ENCODE data around the gene COG5. TPM values are rescaled to one million over a fixed set of nuclear protein-coding genes. Genes with fewer than 3 reads are reported as not detected.

Gene COG5
- total RNA-seq, 1 experiment from 2014 or later, result 29.1 TPM

DNA sequence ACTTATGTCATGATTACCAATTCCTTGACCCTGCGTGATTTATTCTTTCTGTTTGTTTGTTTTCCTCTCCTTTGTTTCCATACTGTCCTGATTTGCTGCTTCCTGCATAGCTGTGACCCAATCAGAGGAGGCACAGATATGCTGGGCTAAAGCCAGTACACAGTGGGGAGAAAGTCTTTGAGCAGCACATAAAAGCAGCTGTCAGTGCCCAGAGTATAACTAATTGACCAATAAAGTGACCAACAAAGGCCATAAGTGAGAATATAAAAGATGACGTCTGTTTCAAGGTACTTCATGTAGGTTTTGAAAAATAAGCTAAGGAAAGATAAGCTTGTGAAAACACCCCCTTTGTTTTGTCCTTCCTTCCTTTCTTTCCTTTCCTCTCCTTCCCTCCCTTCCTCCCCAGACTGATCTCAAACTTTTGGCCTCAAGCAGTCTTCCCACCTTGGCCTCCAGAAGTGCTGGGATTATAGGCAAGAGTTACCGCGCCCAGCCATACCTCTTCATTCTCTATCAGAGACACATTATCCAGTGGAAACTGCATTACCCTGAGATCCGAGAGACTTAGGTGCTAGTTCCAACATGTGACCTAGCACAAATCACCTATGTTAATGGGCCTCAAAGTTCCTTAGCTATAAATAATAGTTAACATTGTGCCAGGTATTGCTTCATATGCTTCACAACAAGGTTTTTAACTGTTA, 33.3 kb upstream of the COG5 start:
- ATAC-seq (no peak), DNase-seq (ENCODE audit: low read depth, low spot score) (no peak)

DNA sequence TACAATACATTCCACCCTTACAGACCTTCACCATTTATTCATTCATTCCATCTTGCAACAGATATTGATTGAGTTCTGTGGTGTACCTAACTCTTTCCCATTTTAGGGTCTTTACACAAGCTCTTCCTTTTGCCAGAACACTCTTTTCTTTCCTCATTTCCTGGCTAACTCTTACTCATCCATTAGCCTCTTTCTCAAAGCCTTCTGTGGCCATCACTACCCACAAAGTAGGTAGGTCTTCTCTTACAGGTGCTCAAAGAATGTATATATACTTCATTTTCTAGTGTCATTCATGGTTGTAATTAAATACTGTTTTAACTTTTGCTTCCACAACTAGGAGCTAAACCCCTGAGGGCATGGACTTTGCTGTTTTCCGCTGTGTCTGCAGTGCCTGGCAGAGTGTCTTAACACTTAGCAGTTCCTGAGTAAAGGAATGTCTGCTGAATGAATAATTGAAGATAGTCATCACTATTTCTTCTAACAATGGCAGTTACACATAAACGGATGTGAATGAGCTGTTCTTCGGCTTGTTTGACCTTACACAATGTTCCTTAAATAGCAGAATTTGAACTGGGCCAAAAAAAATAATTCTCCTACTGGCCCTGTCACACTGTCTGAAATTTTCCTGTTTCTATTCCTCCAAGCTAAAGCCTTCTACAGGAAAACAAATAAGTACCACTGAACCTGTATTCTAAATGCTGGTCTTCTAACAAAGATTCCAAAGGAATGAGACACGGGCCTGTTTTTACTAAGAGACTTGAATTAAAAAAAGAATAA, 31.4 kb upstream of the COG5 start:
- intact Hi-C loops (cut with micrococcal nuclease; ENCODE audit: unreplicated experiment), result loop anchor here (10.0 kb wide), 1 partner anchor 130 kb away; no protein-coding TSS in a partner anchor
- H3K4me3 ChIP-seq (ENCODE audit: low read depth in 2 of 2, low read length in 2 of 2), result no peak overlapping the region
- DNase-seq (ENCODE audit: low read depth, low spot score), result peak; percentile 77

More for the DNA sequence above, 33.3 kb upstream of the COG5 start:
- CTCF ChIA-PET, result no interaction called here
- TF ChIP-seq, protein P1, sequence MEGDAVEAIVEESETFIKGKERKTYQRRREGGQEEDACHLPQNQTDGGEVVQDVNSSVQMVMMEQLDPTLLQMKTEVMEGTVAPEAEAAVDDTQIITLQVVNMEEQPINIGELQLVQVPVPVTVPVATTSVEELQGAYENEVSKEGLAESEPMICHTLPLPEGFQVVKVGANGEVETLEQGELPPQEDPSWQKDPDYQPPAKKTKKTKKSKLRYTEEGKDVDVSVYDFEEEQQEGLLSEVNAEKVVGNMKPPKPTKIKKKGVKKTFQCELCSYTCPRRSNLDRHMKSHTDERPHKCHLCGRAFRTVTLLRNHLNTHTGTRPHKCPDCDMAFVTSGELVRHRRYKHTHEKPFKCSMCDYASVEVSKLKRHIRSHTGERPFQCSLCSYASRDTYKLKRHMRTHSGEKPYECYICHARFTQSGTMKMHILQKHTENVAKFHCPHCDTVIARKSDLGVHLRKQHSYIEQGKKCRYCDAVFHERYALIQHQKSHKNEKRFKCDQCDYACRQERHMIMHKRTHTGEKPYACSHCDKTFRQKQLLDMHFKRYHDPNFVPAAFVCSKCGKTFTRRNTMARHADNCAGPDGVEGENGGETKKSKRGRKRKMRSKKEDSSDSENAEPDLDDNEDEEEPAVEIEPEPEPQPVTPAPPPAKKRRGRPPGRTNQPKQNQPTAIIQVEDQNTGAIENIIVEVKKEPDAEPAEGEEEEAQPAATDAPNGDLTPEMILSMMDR (IDR thresholded peaks at IDR 0.05), result no peak
- TF ChIP-seq TCF7L2 (IDR thresholded peaks at IDR 0.05; ENCODE audit: low read depth, low read length) (no peak), SIN3A (IDR thresholded peaks at IDR 0.05; ENCODE audit: borderline replicate concordance, insufficient read depth, low read depth, low read length) (no peak), POLR2AphosphoS5 (IDR thresholded peaks at IDR 0.05; ENCODE audit: low read depth, low read length) (no peak)
- TF ChIP-seq, protein P2, sequence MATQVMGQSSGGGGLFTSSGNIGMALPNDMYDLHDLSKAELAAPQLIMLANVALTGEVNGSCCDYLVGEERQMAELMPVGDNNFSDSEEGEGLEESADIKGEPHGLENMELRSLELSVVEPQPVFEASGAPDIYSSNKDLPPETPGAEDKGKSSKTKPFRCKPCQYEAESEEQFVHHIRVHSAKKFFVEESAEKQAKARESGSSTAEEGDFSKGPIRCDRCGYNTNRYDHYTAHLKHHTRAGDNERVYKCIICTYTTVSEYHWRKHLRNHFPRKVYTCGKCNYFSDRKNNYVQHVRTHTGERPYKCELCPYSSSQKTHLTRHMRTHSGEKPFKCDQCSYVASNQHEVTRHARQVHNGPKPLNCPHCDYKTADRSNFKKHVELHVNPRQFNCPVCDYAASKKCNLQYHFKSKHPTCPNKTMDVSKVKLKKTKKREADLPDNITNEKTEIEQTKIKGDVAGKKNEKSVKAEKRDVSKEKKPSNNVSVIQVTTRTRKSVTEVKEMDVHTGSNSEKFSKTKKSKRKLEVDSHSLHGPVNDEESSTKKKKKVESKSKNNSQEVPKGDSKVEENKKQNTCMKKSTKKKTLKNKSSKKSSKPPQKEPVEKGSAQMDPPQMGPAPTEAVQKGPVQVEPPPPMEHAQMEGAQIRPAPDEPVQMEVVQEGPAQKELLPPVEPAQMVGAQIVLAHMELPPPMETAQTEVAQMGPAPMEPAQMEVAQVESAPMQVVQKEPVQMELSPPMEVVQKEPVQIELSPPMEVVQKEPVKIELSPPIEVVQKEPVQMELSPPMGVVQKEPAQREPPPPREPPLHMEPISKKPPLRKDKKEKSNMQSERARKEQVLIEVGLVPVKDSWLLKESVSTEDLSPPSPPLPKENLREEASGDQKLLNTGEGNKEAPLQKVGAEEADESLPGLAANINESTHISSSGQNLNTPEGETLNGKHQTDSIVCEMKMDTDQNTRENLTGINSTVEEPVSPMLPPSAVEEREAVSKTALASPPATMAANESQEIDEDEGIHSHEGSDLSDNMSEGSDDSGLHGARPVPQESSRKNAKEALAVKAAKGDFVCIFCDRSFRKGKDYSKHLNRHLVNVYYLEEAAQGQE (IDR thresholded peaks at IDR 0.05; ENCODE audit: insufficient read depth in 1 of 2, low read depth in 2 of 2, low read length in 1 of 2), result no peak
- H3K4me3 ChIP-seq (ENCODE audit: low read depth in 2 of 2, low read length in 2 of 2), result no peak overlapping the region
- H3K4me1 ChIP-seq (ENCODE audit: control insufficient read depth, insufficient read depth, low read length), result no peaks in the 10 kb centered on the region
- H3K9me3 ChIP-seq (ENCODE audit: control insufficient read depth, insufficient read depth, low read depth, low read length), result no peaks in the 10 kb centered on the region
- POLR2A ChIA-PET, result no interaction called here
- intact Hi-C loops (cut with micrococcal nuclease; ENCODE audit: unreplicated experiment) (loop anchor here (10.0 kb wide), 1 partner anchor 128 kb away; no protein-coding TSS in a partner anchor), in situ Hi-C loops (cut with HindIII; ENCODE audit: low pct_unique_long_range_greater_than_20kb, low sequenced_read_pairs) (no loop called here)
- no peak overlapping the region for H3K27ac ChIP-seq (ENCODE audit: low read length)
- peaks cover 28% of the 10 kb centered on the region for H3K36me3 ChIP-seq (ENCODE audit: control insufficient read depth, insufficient read depth, low read length)
- H3K27me3 ChIP-seq (ENCODE audit: control insufficient read depth, insufficient read depth, low read length), result no peaks in the 10 kb centered on the region
- no TSS peak for BruUV-seq (replicated peaks)

More for the DNA sequence above, 31.4 kb upstream of the COG5 start:
- POLR2A ChIA-PET, result no interaction called here
- BruUV-seq (replicated peaks), result no TSS peak
- peak; percentile 92 for ATAC-seq
- Histone ChIP-seq H3K27me3 (ENCODE audit: control insufficient read depth, insufficient read depth, low read length) (no peaks in the 10 kb centered on the region), H3K36me3 (ENCODE audit: control insufficient read depth, insufficient read depth, low read length) (peaks cover 12% of the 10 kb centered on the region; the same call in 1 of the 2 replicates), H3K9me3 (ENCODE audit: control insufficient read depth, insufficient read depth, low read depth, low read length) (no peaks in the 10 kb centered on the region), H3K27ac (ENCODE audit: low read length) (no peak overlapping the region), H3K4me1 (ENCODE audit: control insufficient read depth, insufficient read depth, low read length) (no peaks in the 10 kb centered on the region)
- in situ Hi-C loops (cut with HindIII; ENCODE audit: low pct_unique_long_range_greater_than_20kb, low sequenced_read_pairs), result no loop called here
- CTCF ChIA-PET, result no interaction called here
- TF ChIP-seq, protein P2 (IDR thresholded peaks at IDR 0.05; ENCODE audit: insufficient read depth in 1 of 2, low read depth in 2 of 2, low read length in 1 of 2), result no peak
- TF ChIP-seq TCF7L2 (IDR thresholded peaks at IDR 0.05; ENCODE audit: low read depth, low read length), result no peak
- no peak for TF ChIP-seq SIN3A (IDR thresholded peaks at IDR 0.05; ENCODE audit: borderline replicate concordance, insufficient read depth, low read depth, low read length)
- TF ChIP-seq, protein P1 (IDR thresholded peaks at IDR 0.05), result no peak
- no peak for TF ChIP-seq POLR2AphosphoS5 (IDR thresholded peaks at IDR 0.05; ENCODE audit: low read depth, low read length)
